B cell (primary cell): Measurements from ENCODE around the gene AVEN. TPM values are rescaled to one million over a fixed set of nuclear protein-coding genes. Genes with fewer than 3 reads are reported as not detected.

Experiments
- ATAC-seq: fragments of 200-7000 bp; cut with Tn5 transposase; one replicate; pipeline ENCODE4 v1.10.0; 2021; ENCODE audit warnings: low read depth, mild to moderate bottlenecking, moderate number of reproducible peaks, moderate library complexity
- CTCF ChIA-PET: fragments of 350-600 bp; sonication (Branson Sonifier 250); formaldehyde crosslinking; loops from one replicate; lab custom pipeline; 2021; ENCODE audit warnings: antibody characterized with exemption, inconsistent platforms; lab: Charles Lee
- POLR2A ChIA-PET: fragments of 350-600 bp; sonication (Branson Sonifier 250); formaldehyde crosslinking; loops from one replicate; lab custom pipeline; 2021; ENCODE audit warnings: antibody characterized with exemption; lab: Charles Lee
- DNase-seq: peaks from one replicate; pipeline ENCODE4 v3.0.0; 2013
- H2AFZ ChIP-seq: 2 replicates; pipeline ENCODE4 v1.6.1; 2012; ENCODE audit warnings: mild to moderate bottlenecking, low read depth, low read length; ENCODE audit not compliant: insufficient read depth, poor library complexity, severe bottlenecking
- H3K27ac ChIP-seq, 2 donors: 1 replicate in 1 of 2; 2 replicates in 1 of 2; pipeline ENCODE4 v1.5.1; 2012 to 2013; ENCODE audit warnings: low read length in 2 of 2, mild to moderate bottlenecking in 2 of 2, moderate library complexity in 1 of 2
- H3K27me3 ChIP-seq, 4 experiments: fragments of 200-600 bp in 1 of 4; sonication (generic) in 1 of 4; replicated peaks in 1 of 4; 1 replicate in 2 of 4; 2 replicates in 2 of 4; pipeline versions ENCODE4 v1.6.1 to v1.7.0; 2013 to 2016; ENCODE audit warnings: low read length in 3 of 4, mild to moderate bottlenecking in 2 of 4, mixed read lengths in 1 of 4, moderate library complexity in 1 of 4; ENCODE audit not compliant: insufficient read depth in 4 of 4, control insufficient read depth in 3 of 4; ENCODE audit errors: control extremely low read depth in 1 of 4
- H3K36me3 ChIP-seq, 2 experiments: replicated peaks in 1 of 2; 1 replicate in 1 of 2; 2 replicates in 1 of 2; pipeline versions ENCODE4 v1.6.1 to v1.7.1; 2013; ENCODE audit warnings: low read length in 1 of 2; ENCODE audit not compliant: insufficient read depth in 2 of 2, control insufficient read depth in 1 of 2; ENCODE audit errors: control extremely low read depth in 1 of 2, extremely low read depth in 1 of 2
- H3K4me1 ChIP-seq, 2 donors: fragments of 200-600 bp in 1 of 2; sonication (generic) in 1 of 2; 1 replicate in 1 of 2; 2 replicates in 1 of 2; pipeline versions ENCODE4 v1.5.1 to v1.6.1; 2013 to 2017; ENCODE audit warnings: low read length in 2 of 2; ENCODE audit not compliant: control insufficient read depth in 2 of 2, insufficient read depth in 2 of 2
- H3K4me2 ChIP-seq: replicated peaks from 2 replicates; pipeline ENCODE3; 2012; ENCODE audit warnings: mild to moderate bottlenecking, low read depth, low read length; ENCODE audit not compliant: poor library complexity, severe bottlenecking
- H3K4me3 ChIP-seq, 5 experiments: fragments of 200-600 bp in 1 of 5; sonication (generic) in 1 of 5; 1 replicate in 3 of 5; 2 replicates in 2 of 5; pipeline versions ENCODE4 v1.5.1 to v1.7.0; 2011 to 2016; ENCODE audit warnings: low read length in 4 of 5, mild to moderate bottlenecking in 4 of 5, low read depth in 2 of 5, control low read depth in 1 of 5, moderate library complexity in 1 of 5; ENCODE audit not compliant: insufficient read depth in 1 of 5; ENCODE audit errors: control extremely low read depth in 1 of 5, extremely low read depth in 1 of 5
- H3K79me2 ChIP-seq: fragments of 200-600 bp; sonication (generic); one replicate; pipeline ENCODE4 v1.6.0; 2016; ENCODE audit warnings: low read length; ENCODE audit not compliant: control insufficient read depth, insufficient read depth
- H3K9ac ChIP-seq: fragments of 200-600 bp; sonication (generic); 2 replicates; pipeline ENCODE4 v1.6.1; 2017; ENCODE audit warnings: mild to moderate bottlenecking, low read length, moderate library complexity
- H3K9me3 ChIP-seq, 3 donors: one replicate each; pipeline versions ENCODE4 v1.6.1 to v1.7.1; 2013; ENCODE audit warnings: low read length in 2 of 3; ENCODE audit not compliant: control insufficient read depth in 2 of 3, insufficient read depth in 1 of 3; ENCODE audit errors: control extremely low read depth in 1 of 3
- H4K20me1 ChIP-seq: 2 replicates; pipeline ENCODE4 v1.6.0; 2012; ENCODE audit warnings: mild to moderate bottlenecking, low read length; ENCODE audit not compliant: insufficient read depth, control insufficient read depth, poor library complexity, severe bottlenecking
- H3K27ac Mint-ChIP-seq: one replicate; pipeline ENCODE4 v1.8.0; 2021; ENCODE audit warnings: mixed read lengths
- H3K27me3 Mint-ChIP-seq: one replicate; pipeline ENCODE4 v1.8.0; 2021; ENCODE audit warnings: mixed read lengths
- H3K4me1 Mint-ChIP-seq: one replicate; pipeline ENCODE4 v1.8.0; 2021; ENCODE audit warnings: mixed read lengths
- H3K4me3 Mint-ChIP-seq: one replicate; pipeline ENCODE4 v1.8.0; 2021; ENCODE audit warnings: mixed read lengths
- H3K9me3 Mint-ChIP-seq: one replicate; pipeline ENCODE4 v1.8.0; 2022; ENCODE audit warnings: mixed read lengths; ENCODE audit not compliant: insufficient read depth
- EZH2 ChIP-seq: IDR thresholded peaks from 2 replicates; pipeline ENCODE4 v1.6.1; 2012; ENCODE audit warnings: borderline replicate concordance, low read depth, mild to moderate bottlenecking, moderate library complexity, low read length; ENCODE audit not compliant: insufficient read depth, poor library complexity, severe bottlenecking
- WGBS: methylation state at CpG from one replicate; pipeline ENCODE4 v1.1.5; 2013; ENCODE audit warnings: missing lambda C conversion rate; ENCODE audit not compliant: insufficient coverage; 5-methylcytosine and 5-hydroxymethylcytosine counted together
- intact Hi-C: fragments of 100-400 bp; cut with micrococcal nuclease; formaldehyde crosslinking; loops from one replicate; pipeline ENCODE4 v1.10.0; 2022
- polyA plus RNA-seq: library from polyadenylated mRNA; depleted of rRNA; stranded (reverse); fragments of >200 nt; gene quantifications from 2 replicates; pipeline ENCODE4 v1.2.3, GENCODE V29; 2012
- total RNA-seq, 2 donors: library from RNA; stranded (reverse); fragments of 120-200 nt in 1 of 2; gene quantifications; 1 replicate in 1 of 2; 2 replicates in 1 of 2; pipeline versions ENCODE4 v1.2.3 to v1.2.4, GENCODE V29; 2013 to 2022
- TF ChIP-seq, protein P1 (sequence below): fragments of 200-600 bp; IDR thresholded peaks from one replicate; pipeline ENCODE4 v1.8.0; 2022; ENCODE audit warnings: antibody characterized with exemption, mild to moderate bottlenecking

The AVEN gene
- total and polyA plus RNA-seq, 2 donors (not counting 1 experiment from before 2014, with no cell fraction given), result 1.8 to 8.2 TPM

DNA sequence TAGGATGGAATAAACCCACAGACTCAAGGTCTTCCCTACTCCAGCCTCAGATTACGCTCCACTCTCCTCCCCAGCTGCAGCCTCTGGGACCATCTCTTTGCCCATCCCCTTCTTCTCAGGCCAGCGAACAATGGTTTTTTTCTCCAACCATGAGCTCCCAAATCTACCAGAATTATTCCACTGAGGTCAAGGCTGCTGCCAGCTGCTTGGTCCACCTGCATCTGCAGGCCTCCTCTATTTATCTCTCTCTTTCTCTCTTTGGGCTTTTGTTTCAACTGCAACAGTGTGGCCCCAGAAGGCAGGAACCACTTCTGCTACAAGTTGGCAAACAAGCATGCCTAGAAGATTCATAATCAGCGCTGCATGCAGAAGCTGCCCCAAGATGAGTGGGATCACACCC lies 51.6 kb downstream of the AVEN start:
- intact Hi-C loops, result no loop called here
- no peak for TF ChIP-seq EZH2
- TF ChIP-seq, protein P1, sequence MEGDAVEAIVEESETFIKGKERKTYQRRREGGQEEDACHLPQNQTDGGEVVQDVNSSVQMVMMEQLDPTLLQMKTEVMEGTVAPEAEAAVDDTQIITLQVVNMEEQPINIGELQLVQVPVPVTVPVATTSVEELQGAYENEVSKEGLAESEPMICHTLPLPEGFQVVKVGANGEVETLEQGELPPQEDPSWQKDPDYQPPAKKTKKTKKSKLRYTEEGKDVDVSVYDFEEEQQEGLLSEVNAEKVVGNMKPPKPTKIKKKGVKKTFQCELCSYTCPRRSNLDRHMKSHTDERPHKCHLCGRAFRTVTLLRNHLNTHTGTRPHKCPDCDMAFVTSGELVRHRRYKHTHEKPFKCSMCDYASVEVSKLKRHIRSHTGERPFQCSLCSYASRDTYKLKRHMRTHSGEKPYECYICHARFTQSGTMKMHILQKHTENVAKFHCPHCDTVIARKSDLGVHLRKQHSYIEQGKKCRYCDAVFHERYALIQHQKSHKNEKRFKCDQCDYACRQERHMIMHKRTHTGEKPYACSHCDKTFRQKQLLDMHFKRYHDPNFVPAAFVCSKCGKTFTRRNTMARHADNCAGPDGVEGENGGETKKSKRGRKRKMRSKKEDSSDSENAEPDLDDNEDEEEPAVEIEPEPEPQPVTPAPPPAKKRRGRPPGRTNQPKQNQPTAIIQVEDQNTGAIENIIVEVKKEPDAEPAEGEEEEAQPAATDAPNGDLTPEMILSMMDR, result no peak
- DNase-seq (no peak), ATAC-seq (no peak)
- no peak overlapping the region for H3K27ac Mint-ChIP-seq
- Histone ChIP-seq H3K27ac (no peak overlapping the region), H4K20me1 (no peaks in the 10 kb centered on the region), H2AFZ (no peak overlapping the region), H3K79me2 (no peaks in the 10 kb centered on the region), H3K4me3 (no peak overlapping the region), H3K9ac (no peak overlapping the region), H3K27me3 (no peaks in the 10 kb centered on the region), H3K4me2 (no peak overlapping the region), H3K9me3 (no peaks in the 10 kb centered on the region), H3K36me3 (no peaks in the 10 kb centered on the region), H3K4me1 (no peaks in the 10 kb centered on the region)
- H3K4me3 Mint-ChIP-seq, result no peak overlapping the region
- 100% methylated on average over 3 of the region's 3 CpGs for WGBS
- H3K4me1 Mint-ChIP-seq, result no peaks in the 10 kb centered on the region
- no peaks in the 10 kb centered on the region for H3K27me3 Mint-ChIP-seq
- ChIA-PET POLR2A (no interaction called here), CTCF (no interaction called here)
- H3K9me3 Mint-ChIP-seq, result no peaks in the 10 kb centered on the region

DNA sequence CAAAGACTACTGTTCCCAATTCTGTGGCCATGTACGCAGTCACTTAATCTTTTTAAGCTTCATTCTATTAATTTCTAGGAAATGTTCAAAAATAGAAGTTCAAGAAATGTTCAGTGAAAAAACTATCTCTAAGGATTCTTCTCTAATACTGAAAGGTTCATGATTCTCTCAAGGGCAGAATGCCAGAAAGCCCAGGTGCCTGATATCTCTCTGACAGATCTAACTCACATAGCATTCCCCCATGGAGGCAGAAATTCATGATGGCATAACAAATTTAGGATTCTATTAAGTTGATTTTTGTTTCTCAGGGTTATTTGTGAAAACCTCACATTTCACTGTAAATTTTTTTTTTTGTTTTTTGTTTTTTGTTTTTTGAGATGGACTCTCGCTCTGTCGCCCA lies 53.3 kb downstream of the AVEN start:
- DNase-seq (no peak), ATAC-seq (no peak)
- no peak overlapping the region for H3K9ac ChIP-seq
- H3K27ac ChIP-seq, result no peak overlapping the region
- ChIA-PET POLR2A (no interaction called here), CTCF (no interaction called here)
- WGBS, result no CpG with 5 or more reads among the region's 3 CpGs
- no peak overlapping the region for H3K4me3 ChIP-seq
- no peaks in the 10 kb centered on the region for H3K9me3 ChIP-seq
- H2AFZ ChIP-seq, result no peak overlapping the region
- Mint-ChIP-seq H3K27ac (no peak overlapping the region), H3K4me3 (no peak overlapping the region), H3K4me1 (no peaks in the 10 kb centered on the region), H3K9me3 (no peaks in the 10 kb centered on the region), H3K27me3 (no peaks in the 10 kb centered on the region)
- H4K20me1 ChIP-seq, result no peaks in the 10 kb centered on the region
- H3K4me2 ChIP-seq, result no peak overlapping the region
- H3K4me1 ChIP-seq, result no peaks in the 10 kb centered on the region
- H3K79me2 ChIP-seq, result no peaks in the 10 kb centered on the region
- H3K36me3 ChIP-seq, result no peaks in the 10 kb centered on the region
- no peaks in the 10 kb centered on the region for H3K27me3 ChIP-seq
- TF ChIP-seq, protein P1, result no peak
- TF ChIP-seq EZH2, result no peak
- intact Hi-C loops, result no loop called here
